Skeletal muscle cell (primary cell): ENCODE measurements around the gene RIT1.
"Not testable (repeated sequence)": the region's sequence is repeated elsewhere in the genome, so short reads cannot be mapped to it uniquely, and the experiment has no call there.

ENCODE experiments used
- DNase-seq: peaks from one replicate; pipeline ENCODE4 v3.0.0-alpha.2; 2010; ENCODE audit warnings: low read depth
- H3K4me3 ChIP-seq: 2 replicates; pipeline ENCODE4 v1.5.1; 2011; ENCODE audit warnings: low read depth, mild to moderate bottlenecking, control low read depth, low read length, moderate library complexity

Gene RIT1

DNA sequence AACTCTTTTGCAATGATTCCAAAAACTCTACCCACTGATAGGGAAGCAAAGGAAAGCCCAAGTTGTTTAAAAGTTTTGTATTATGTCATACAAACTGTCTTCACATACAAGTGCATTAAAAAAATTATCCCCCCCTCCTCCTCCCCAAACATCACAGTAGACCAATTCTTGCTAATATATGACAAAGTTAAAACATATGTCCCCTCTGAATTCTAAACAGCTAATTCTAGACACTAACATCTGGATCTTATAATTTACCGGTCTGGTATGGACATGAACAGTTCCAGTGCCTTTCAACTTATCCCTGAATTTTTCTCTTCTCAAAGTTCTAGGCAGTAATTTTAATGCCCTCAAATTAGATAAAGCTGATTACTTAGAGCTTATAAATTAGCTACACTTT, 13.4 kb downstream of the RIT1 start:
- no peak for DNase-seq
- no peak overlapping the region for H3K4me3 ChIP-seq

DNA sequence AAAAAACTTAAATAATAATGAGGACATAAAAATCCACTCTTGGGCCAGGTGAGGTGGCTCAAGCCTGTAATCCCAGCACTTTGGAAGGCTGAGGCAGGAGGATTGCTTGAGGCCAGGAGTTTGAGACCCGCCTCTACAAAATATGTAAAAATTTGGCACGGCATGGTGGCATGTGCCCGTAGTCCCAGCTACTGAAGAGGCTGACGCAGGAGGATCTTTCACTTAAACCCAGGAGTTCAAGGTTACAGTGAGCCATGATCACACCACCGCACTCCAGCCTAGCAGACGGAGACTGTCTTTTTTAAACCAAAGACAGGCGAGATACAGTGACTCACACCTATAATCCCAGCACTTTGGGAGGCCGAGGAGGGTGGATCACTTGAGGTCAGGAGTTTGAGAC, 14.7 kb downstream of the RIT1 start:
- H3K4me3 ChIP-seq, DNase-seq: not testable (repeated sequence)

- DNase-seq, H3K4me3 ChIP-seq: not testable (repeated sequence)
Measured at GRCh38 chr1:155895617-155896016, 15.5 kb downstream of the RIT1 start.

GRCh38 chr1:155893389-155894142, 17.6 kb downstream of the RIT1 start:
- DNase-seq = peak; percentile 60
- no peak overlapping the region for H3K4me3 ChIP-seq

DNA sequence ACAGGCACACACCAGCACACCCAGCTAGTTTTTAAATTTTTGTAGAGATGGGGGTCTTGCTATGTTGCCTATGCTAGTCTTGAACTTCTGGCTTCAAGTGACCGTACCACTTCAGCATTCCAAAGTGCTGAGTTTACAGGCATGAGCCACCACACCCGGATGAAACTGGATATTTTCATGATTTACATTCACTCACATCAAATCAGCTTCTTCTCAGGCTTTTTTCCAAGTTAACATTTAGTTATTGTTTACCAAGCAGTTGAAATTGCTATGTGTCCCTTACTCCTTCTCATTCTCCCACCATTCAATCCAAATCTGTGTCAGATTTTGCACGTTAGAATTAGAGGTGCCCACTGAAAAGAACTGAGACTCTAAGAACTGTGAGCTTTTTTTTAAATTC, 18.4 kb downstream of the RIT1 start:
- H3K4me3 ChIP-seq = no peak overlapping the region
- DNase-seq = peak; percentile 47

DNA sequence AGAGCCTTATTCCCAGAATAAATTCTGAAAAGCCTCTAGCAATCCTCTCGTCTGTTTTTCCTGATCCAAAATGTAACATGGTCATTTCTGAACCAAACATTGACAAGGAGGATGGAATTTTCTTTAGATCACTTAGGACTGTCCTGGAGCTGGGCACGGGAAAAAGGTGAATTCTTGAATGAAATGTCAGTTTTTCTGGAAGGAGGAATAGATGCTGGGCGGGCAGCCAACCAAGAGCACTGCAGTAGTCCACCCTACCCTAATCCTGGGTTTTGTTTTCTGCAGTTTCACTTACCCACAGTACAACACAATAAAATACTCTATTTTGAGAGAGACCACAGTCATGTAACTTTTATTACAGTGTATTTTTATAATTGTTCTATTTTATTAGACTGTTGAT, 20.9 kb downstream of the RIT1 start:
- H3K4me3 ChIP-seq = no peak overlapping the region
- DNase-seq = no peak

DNA sequence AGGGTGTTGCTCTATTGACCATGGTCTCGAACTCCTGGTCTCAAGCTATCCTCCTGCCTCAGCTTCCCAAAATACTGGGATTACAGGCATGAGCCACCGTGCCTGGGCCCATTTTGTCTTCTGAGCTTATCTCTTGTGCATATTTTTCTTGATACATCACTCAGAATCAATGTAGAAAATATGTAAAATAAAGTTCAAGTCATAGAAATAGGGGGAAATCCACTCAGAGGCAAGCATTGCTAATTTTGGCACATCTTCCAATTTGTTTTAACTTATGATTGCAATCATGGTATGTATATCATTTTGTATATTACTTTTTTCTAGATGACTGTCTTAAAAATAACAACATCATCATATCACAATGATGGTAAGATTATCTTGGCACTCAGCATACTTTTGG, 21.6 kb downstream of the RIT1 start:
- no peak overlapping the region for H3K4me3 ChIP-seq
- DNase-seq = no peak

GRCh38 chr1:155888481-155888880, 22.7 kb downstream of the RIT1 start:
- H3K4me3 ChIP-seq = no peak overlapping the region
- DNase-seq = no peak

DNA sequence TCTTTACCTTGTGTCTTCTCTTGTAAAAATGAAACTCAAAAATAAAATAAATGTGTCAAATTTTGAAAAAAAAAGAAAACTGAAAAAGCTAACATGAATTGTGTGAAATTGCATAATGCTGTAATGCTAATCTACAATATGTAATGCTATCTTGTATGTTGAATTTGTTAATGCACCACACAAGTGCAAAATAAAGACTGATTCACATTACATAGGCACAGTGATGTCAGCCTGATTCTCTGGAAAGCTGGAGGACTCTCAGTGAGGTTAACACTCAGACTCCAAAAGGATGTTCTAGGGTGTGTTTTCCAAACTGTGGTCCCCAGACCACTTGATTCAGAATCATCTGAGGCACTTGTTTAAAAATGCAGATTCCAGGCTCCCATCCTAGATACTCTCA, 26.2 kb downstream of the RIT1 start:
- H3K4me3 ChIP-seq = no peak overlapping the region

GRCh38 chr1:155884031-155884960, 26.9 kb downstream of the RIT1 start:
- H3K4me3 ChIP-seq = no peak overlapping the region
- DNase-seq = no peak

More for the DNA sequence above, 26.2 kb downstream of the RIT1 start:
- no peak for DNase-seq

- no peak overlapping the region for H3K4me3 ChIP-seq
- DNase-seq = no peak
Measured at GRCh38 chr1:155882766-155883165, 28.4 kb downstream of the RIT1 start.

- no peak for DNase-seq
- H3K4me3 ChIP-seq = no peak overlapping the region
Measured at GRCh38 chr1:155882235-155882634, 28.9 kb downstream of the RIT1 start.

GRCh38 chr1:155880950-155881349, 30.2 kb downstream of the RIT1 start:
- H3K4me3 ChIP-seq = no peak overlapping the region
- DNase-seq = no peak

- no peak overlapping the region for H3K4me3 ChIP-seq
Measured at GRCh38 chr1:155880251-155880650, 30.9 kb downstream of the RIT1 start.

GRCh38 chr1:155877945-155878344, 33.2 kb downstream of the RIT1 start:
- H3K4me3 ChIP-seq = no peak overlapping the region
- DNase-seq = no peak

More at GRCh38 chr1:155880251-155880650, 30.9 kb downstream of the RIT1 start:
- DNase-seq = no peak

DNA sequence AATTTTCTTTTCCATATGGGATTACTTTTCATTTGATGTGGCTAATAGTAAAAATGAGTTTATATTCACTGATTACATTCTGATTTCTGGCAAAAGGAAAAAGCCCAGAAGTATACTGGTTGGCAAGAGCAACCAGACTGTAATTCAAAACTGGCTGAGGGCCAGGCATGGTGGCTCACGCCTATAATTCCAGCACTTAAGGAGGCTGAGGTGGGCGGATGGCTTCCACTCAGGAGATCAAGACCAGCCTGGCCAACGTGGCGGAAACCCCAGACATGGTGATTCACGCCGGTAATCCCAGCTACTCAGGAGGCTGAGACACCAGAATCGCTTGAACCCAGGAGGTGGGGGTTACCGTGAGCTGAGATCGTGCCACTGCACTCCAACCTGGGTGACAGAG, 37.3 kb downstream of the RIT1 start:
- DNase-seq = no peak
- H3K4me3 ChIP-seq = no peak overlapping the region

DNA sequence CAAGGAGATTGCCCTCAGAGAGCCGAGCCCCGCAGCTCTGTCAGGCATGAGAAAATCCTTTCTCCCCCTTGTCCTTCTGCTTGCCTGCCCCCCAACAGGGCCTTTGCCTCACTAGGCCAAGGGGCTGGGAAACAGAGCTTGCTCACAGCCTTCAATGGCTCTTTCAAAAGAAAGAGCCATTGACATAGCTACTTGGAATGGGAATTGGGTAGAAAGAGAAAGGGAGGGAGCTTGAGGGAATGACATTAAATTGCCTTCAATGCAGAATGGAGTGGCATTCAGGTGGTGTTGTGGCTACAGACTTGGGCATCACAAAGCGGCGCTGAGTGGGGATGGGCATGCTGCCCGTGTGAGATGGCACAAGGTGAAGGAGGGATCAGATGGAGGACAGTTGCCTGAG, 38.6 kb downstream of the RIT1 start:
- DNase-seq = no peak
- H3K4me3 ChIP-seq = no peak overlapping the region

DNA sequence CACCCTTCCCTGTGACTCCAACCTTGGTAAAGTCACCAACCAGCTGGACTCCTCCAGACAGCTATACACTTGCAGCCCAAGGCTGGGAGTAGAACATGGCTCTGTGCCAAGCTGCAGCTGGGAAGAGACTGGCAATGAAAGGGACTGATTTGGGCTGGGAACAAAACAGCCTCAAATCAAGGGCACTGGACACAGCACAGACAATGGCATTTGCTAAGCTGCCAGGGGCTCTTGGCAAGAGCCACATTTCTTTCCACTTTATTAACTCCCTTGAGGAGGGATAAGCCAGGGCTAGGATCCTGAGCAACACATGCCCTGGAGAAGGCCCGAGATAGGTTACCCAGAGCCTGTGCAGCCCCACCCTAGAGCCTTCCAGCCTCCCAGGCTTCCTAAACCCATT, 39.8 kb downstream of the RIT1 start:
- no peak for DNase-seq
- no peak overlapping the region for H3K4me3 ChIP-seq

DNA sequence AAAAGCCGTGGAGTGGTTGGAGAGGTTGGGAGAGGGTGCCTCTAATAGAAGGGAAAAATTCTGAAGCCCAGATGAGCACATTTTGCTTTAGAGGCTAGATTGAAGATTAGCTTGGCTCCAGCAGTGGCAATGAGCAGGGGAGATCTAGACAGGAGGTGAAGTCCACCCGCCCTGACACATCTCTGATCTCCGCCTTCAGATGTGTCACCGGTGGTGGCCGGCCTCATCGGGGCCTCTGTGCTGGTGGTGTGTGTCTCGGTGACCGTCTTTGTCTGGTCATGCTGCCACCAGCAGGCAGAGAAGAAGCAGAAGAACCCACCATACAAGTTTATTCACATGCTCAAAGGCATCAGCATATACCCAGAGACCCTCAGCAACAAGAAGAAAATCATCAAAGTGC, 43.4 kb downstream of the RIT1 start:
- H3K4me3 ChIP-seq = no peak overlapping the region
- no peak for DNase-seq

DNA sequence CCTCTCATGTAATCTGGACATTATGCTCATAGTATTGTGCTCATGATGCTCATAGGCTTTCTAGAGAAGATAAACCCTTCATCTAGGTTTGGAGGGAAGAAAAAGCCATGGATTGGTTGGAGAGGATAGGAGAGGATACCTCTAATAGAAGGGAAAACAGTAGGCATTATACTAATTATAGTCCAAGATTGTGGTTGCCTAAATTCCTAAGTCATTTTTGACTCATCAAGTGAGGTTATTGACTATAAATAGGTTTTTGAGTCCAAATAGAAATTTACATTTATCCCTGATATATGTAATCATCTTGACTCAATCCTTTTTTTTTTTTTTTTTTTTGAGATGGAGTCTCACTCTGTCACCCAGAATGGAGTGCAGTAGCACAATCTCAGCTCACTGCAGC, 46.8 kb downstream of the RIT1 start:
- H3K4me3 ChIP-seq = no peak overlapping the region
- no peak for DNase-seq

GRCh38 chr1:155861896-155862295, 49.3 kb downstream of the RIT1 start:
- no peak for DNase-seq
- H3K4me3 ChIP-seq = no peak overlapping the region
